Dermis microvascular lymphatic vessel endothelial cell (primary cell): Measurements from ENCODE around the gene RBMX. TPM values are rescaled to one million over a fixed set of nuclear protein-coding genes. Genes with fewer than 3 reads are reported as not detected.
"Not testable (repeated sequence)": the region's sequence is repeated elsewhere in the genome, so short reads cannot be mapped to it uniquely, and the experiment has no call there.

Experiments used
- DNase-seq, 2 donors: peaks; one replicate each; pipeline versions ENCODE4 v3.0.0 to v3.0.0-alpha.2; 2010; ENCODE audit warnings: low read depth in 2 of 2
- total RNA-seq: library from RNA; depleted of rRNA; stranded (reverse); fragments of >200 nt; gene quantifications from 2 replicates; pipeline ENCODE4 v1.2.1, GENCODE V29; 2014

RBMX gene
- total RNA-seq, 1 donor from 2014 or later, result 159 TPM

DNA sequence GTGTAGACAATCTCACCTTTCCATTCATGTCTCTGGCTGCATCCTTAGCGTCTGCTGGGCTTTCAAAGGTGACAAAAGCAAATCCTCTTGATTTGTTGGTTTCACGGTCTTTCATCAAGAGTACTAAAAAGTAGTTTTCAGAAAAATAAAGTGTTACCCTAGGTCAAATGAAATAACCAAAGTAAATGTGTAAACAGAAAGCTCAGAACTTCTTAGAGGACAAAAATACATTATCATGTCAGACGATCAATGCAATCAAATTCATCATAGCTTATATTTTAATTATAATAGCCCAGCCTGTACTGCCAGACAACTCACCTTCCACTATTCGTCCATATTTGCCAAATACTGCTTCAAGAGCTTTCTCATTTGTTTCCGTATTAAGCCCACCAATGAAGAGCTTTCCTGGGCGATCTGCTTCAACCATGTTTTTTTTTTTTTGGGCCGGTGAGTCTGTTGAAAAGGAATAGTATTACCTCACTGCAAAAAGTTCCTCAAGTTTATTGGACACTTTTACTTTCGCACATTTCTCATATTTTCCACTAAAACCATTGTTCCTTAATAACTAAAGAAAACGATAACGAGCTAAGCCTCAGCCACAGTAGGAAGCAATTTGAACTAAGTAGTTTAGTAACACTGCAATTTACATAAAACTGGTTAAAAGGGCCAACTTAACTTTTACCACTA, 1.4 kb downstream of the RBMX start:
- DNase-seq, result peak in 1 of 2 donors; percentile 21

- no peak for DNase-seq
These were observed 2.1 kb downstream of the RBMX start for GRCh38 chrX:136878423-136878822.

- DNase-seq, result not testable (repeated sequence)
These were observed 6.4 kb downstream of the RBMX start for GRCh38 chrX:136874114-136874513.

- DNase-seq, result not testable (repeated sequence)
These were observed 7.3 kb downstream of the RBMX start for GRCh38 chrX:136873210-136873609.

- no peak for DNase-seq
These were observed 8.3 kb downstream of the RBMX start for GRCh38 chrX:136872091-136872700.

DNA sequence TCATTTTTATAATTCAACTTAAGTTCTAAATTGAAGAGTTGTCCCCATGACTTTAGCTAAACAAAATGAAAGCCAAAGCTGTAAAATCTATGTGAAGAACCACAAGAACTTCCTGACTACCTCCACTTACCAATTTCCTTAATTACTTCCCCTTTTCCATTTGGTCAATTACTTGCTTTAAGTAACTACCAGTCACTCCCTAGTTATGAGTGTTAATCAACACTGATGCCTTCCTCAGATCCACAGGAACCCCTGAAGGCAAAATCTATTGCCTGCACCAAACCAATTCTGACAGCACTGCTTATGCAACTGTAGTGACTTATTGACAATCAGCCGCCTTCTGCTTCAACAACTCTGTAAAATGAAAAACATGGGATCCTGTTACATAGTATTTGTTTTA, 10.5 kb downstream of the RBMX start:
- no peak for DNase-seq

GRCh38 chrX:136868283-136869055, 12.1 kb downstream of the RBMX start:
- no peak for DNase-seq

DNA sequence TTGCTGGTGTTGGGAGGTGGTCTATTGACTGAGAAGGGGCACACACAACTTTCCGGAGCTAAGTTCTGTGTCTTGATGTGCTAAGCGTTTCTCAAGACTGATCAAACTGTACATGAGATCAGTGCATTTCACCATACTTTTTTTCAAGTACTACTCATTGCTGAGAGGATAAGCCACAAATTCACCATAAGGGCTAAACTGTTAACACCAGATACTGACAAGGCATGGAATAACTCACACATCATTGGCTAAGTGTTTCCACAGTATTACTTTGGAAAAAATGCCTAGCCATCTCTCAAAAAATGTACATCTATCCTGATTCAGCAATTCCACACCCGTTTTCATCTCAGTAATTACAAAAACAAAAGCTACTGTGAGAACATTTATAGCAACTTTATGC, 13.0 kb downstream of the RBMX start:
- DNase-seq, result no peak

GRCh38 chrX:136867096-136867491, 13.4 kb downstream of the RBMX start:
- no peak for DNase-seq

GRCh38 chrX:136866337-136867095, 14.0 kb downstream of the RBMX start:
- no peak for DNase-seq

DNA sequence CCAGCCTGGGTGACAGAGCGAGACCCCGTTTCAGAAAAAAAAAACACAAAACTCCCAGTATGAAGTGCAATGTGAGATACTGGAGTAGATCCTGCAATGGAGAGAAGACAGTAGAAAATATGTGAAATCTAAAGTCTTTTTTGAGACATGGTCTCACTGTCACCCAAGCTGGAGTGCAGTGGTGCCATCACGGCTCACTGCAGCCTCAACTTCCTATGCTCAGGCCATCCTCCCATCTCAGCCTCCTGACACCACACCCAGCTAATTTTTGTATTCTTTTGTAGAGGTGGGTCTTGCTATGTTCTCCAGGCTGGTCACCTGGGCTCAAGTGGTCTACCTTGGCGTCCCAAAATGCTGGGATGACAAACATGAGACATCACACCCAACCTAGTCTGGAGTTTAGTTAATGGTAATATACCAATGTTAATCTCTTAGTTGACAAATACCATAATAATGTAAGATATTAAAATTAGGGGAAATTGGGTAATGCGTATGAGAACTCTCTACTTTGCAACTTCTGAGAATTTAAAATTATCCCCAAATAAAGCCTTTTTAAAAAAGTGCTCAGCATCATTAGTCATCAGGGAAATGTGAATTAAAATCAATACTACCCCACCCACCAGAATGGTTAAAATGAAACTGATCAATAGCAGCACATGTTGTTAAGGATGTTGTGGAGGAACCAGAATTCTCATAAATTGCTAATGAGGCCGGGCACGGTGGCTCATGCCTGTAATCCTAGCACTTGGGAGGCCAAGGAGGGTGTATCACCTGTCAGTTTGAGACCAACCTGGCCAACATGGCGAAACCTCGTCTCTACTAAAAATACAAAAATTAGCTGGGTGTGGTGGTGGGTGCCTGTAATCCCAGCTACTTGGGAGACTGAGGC, 15.0 kb downstream of the RBMX start:
- no peak for DNase-seq

GRCh38 chrX:136863826-136864225, 16.7 kb downstream of the RBMX start:
- no peak for DNase-seq

- no peak for DNase-seq
These were observed 18.0 kb downstream of the RBMX start for GRCh38 chrX:136862546-136862945.

- DNase-seq, result no peak
These were observed 18.6 kb downstream of the RBMX start for GRCh38 chrX:136861877-136862276.

DNA sequence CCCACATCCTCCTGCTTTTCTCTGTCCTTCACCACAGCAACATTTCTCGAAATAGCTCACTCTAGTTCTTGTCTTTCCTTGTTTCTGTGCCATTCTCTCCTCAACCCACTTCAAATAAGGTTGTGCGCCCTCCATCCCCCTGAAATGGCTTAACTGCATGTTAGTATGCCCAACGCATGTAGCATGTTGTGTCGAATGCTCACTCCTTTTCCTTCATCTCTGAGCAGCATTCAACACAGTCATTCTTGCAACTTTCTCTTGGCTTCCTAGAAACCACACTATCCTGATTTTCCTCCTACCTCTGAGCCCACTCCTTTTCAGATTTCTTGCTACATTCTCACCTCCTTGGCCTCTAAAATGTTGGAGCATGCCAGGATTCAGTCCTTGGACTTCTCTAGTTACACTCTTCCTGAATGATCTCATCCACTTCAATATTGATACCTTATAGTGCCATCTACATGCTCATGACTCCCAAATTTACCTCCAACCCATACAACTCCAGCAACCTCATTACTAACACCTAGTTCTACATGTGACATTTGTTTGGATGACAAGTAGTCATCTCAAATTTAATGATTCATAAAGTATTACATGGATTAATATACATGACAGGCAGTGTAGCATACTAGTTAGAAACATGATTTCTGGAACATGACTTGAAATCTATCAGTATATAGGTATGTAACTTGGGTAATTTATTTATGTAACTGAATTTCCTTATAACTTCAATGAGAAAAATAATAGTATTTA, 22.3 kb downstream of the RBMX start:
- DNase-seq, result no peak

GRCh38 chrX:136856551-136856950, 24.0 kb downstream of the RBMX start:
- no peak for DNase-seq

DNA sequence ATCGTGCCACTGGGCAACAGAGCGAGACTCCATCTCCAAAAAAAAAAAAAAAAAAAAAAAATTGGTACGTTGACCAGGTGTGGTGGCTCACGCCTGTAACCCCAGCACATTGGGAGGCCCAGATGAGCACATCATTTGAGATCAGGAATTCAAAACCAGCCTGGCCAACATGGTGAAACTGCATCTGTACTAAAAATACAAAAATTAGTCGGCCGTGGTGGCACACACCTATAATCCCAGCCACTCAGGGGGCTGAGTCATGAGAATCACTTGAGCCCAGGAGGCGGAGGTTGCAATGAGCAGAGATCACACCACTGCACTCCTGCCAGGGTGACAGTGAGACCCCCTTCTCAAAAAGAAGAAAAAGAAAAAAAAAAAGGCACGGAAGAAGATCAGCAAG, 24.5 kb downstream of the RBMX start:
- DNase-seq, result no peak

DNA sequence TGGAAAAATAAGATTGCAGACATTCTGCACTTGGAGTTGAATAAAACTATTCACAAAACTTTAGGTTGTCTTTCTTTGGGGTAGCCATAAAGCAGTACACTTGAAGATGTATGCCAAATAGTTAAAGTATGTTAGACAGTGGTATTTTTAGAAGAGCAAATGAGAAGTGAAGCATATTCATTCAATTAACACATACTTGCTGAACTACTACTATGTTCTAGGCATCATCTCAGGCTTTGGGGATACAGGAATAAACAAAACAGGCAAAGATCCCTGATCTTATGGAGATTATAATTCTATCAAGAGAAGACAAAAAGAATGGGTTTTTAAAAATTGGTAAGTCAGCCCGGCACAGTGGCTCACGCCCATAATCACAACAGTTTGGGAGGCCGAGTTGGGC, 29.0 kb downstream of the RBMX start:
- no peak for DNase-seq

DNA sequence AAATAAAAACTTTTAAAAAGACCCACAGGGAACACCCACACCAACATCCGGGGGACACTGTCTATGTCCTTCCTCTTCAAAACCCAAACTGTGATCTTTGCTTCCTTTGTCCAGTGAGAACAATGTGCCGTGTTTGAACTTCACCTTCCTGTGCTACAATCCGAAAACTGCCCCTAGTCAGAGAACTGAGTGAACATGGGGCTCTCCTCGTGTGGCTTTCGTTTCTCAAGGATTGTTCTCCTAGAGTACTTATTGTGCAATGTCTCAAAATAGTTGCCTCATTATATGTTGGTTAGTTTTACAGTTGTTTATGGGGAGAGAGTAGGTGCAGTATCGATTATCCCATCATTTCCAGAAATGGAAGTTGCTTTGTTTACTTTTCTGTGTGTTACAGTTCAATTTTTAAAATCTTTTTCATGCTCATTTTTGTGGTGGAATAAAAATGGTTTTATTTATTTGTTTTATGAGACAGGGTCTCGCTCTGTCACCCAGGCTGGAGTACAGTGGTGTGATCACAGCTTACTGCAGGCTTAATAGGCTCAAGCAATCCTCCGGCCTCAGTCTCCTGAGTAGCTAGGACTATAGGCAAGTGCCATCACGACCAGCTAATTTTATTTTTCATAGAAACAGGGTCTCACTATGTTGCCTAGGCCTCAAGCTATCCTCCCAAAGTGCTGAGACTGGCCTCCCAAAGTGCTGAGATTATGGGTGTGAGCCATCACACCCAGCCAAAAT, 29.9 kb downstream of the RBMX start:
- peak; percentile 28 to 30 for DNase-seq

DNA sequence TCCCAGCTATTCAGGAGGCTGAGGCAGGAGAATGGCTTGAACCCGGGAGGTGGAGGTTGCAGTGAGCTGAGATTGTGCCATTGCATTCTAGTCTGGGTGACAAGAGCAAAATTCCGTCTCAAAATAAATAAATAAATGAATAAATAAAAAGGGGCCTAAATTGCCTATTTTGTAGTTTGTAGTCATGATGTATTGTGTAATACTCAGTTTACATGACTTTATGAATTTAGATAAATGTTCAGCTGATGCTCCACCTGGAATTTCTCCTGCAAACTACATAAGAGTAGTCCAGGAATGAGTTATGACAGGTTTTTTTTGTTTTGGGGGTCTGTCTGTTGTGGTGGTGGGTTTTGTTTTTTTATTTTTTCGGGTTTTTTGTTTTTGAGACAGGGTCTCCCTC, 31.1 kb downstream of the RBMX start:
- DNase-seq, result no peak
